GM19463 (cell line): ENCODE results near the gene DUSP22.

ENCODE experiments used
- ATAC-seq: cut with Tn5 transposase; IDR thresholded peaks from one replicate; pipeline ENCODE4 v1.9.1; 2021; ENCODE audit warnings: mild to moderate bottlenecking, moderate library complexity; ENCODE audit not compliant: unreplicated experiment

The DUSP22 gene

GRCh38 chr6:336159-337114 lies 44.1 kb downstream of the DUSP22 start:
- peak; percentile 29 for ATAC-seq

- ATAC-seq = no peak
Observed at GRCh38 chr6:337805-338368, 45.6 kb downstream of the DUSP22 start.

GRCh38 chr6:338815-339262 lies 46.6 kb downstream of the DUSP22 start:
- ATAC-seq = no peak

- no peak for ATAC-seq
Observed at GRCh38 chr6:339480-339879, 47.2 kb downstream of the DUSP22 start.

- ATAC-seq = no peak
Observed at GRCh38 chr6:340186-340955, 48.1 kb downstream of the DUSP22 start.

- ATAC-seq = peak; percentile 38
Observed at GRCh38 chr6:340991-341827, 48.9 kb downstream of the DUSP22 start.

- ATAC-seq = peak; percentile 65
Observed at GRCh38 chr6:341914-342831, 49.9 kb downstream of the DUSP22 start.

GRCh38 chr6:342832-343179 lies 50.5 kb downstream of the DUSP22 start:
- ATAC-seq = no peak

- ATAC-seq = no peak
Observed at GRCh38 chr6:343226-343935, 51.1 kb downstream of the DUSP22 start.

GRCh38 chr6:343960-344815 lies 51.9 kb downstream of the DUSP22 start:
- no peak for ATAC-seq

- ATAC-seq = no peak
Observed at GRCh38 chr6:344816-345340, 52.6 kb downstream of the DUSP22 start.

- ATAC-seq = no peak
Observed at GRCh38 chr6:345747-346385, 53.6 kb downstream of the DUSP22 start.

- no peak for ATAC-seq
Observed at GRCh38 chr6:346386-347030, 54.2 kb downstream of the DUSP22 start.

GRCh38 chr6:347232-347631 lies 54.9 kb downstream of the DUSP22 start:
- peak; percentile 78 for ATAC-seq

GRCh38 chr6:347951-348859 lies 55.9 kb downstream of the DUSP22 start:
- ATAC-seq = no peak
